Loucy (cell line): ENCODE results near the gene TMEM54.

Experiments
- CTCF ChIP-seq: fragments of 200-600 bp; sonication (generic); conservative IDR thresholded peaks from 2 replicates; pipeline ENCODE4 v1.5.1; 2014; ENCODE audit warnings: mild to moderate bottlenecking, antibody characterized with exemption, low read length
- EZH2phosphoT487 ChIP-seq: fragments of 200-600 bp; IDR thresholded peaks from 2 replicates; pipeline ENCODE4 v1.6.1; 2018; ENCODE audit warnings: antibody characterized with exemption, mild to moderate bottlenecking, moderate library complexity, borderline replicate concordance

- TF ChIP-seq CTCF: no peak
- TF ChIP-seq EZH2phosphoT487: no peak
These were observed 43.0 kb upstream of the TMEM54 start for GRCh38 chr1:32944180-32944579.
